Endothelial cell of umbilical vein (primary cell): ENCODE results near the gene TMEM185A. TPM values are rescaled to one million over a fixed set of nuclear protein-coding genes. Genes with fewer than 3 reads are reported as not detected.
A peak's percentile ranks its signal among the peaks of the same experiment; 100 is the strongest.
"Not testable (repeated sequence)": the region's sequence is repeated elsewhere in the genome, so short reads cannot be mapped to it uniquely, and the experiment has no call there.

Source experiments
- BruUV-seq: library from RNA; stranded (reverse); fragments of 400-500 nt; replicated peaks from 2 replicates; lab custom pipeline; 2021; lab: Mats Ljungman, UMichigan
- CTCF ChIA-PET: fragments of 300-600, 350-600 bp; sonication (Branson Sonifier 250); formaldehyde crosslinking; loops from one replicate; lab custom pipeline; 2021; ENCODE audit warnings: antibody characterized with exemption, inconsistent platforms; lab: Charles Lee
- POLR2A ChIA-PET: fragments of 300-600, 350-600 bp; sonication (Branson Sonifier 250); formaldehyde crosslinking; loops from one replicate; lab custom pipeline; 2021; ENCODE audit warnings: antibody characterized with exemption, inconsistent platforms; lab: Charles Lee
- DNase-seq: peaks from one replicate; pipeline ENCODE4 v3.0.0-alpha.2; 2011; ENCODE audit warnings: low read depth, low spot score
- FAIRE-seq: peaks from 2 replicates; lab custom pipeline; 2011; peaks lifted over from hg19 to GRCh38; lab: Jason Lieb, UNC
- H2AFZ ChIP-seq: 2 replicates; pipeline ENCODE4 v1.6.0; 2012; ENCODE audit warnings: low read depth, low read length, control low read depth, inconsistent platforms
- H3K27ac ChIP-seq: 2 replicates; pipeline ENCODE4 v1.5.1; 2011; ENCODE audit warnings: low read depth, mild to moderate bottlenecking, control low read depth, low read length, moderate library complexity; ENCODE audit not compliant: insufficient read depth
- H3K27me3 ChIP-seq, 2 experiments: 2 replicates each; pipeline versions ENCODE4 v1.6.0 to v1.6.1; 2011; ENCODE audit warnings: low read length in 2 of 2, mixed read lengths in 1 of 2; ENCODE audit not compliant: control insufficient read depth in 2 of 2, insufficient read depth in 2 of 2
- H3K36me3 ChIP-seq, 2 experiments: 2 replicates in 1 of 2; 3 replicates in 1 of 2; pipeline ENCODE4 v1.5.1; 2011; ENCODE audit warnings: low read length in 2 of 2, mild to moderate bottlenecking in 1 of 2, moderate library complexity in 1 of 2; ENCODE audit not compliant: control insufficient read depth in 2 of 2, insufficient read depth in 2 of 2; ENCODE audit errors: extremely low read depth in 1 of 2
- H3K4me1 ChIP-seq: 3 replicates; pipeline ENCODE4 v1.5.1; 2011; ENCODE audit warnings: mild to moderate bottlenecking, low read length; ENCODE audit not compliant: control insufficient read depth, insufficient read depth; ENCODE audit errors: extremely low read depth
- H3K4me2 ChIP-seq: 2 replicates; pipeline ENCODE4 v1.6.1; 2011; ENCODE audit warnings: low read length, control low read depth, mixed read lengths; ENCODE audit not compliant: insufficient read depth
- H3K4me3 ChIP-seq, 3 experiments: fragments of 200-600 bp in 1 of 3; sonication (generic), shearing (Covaris generic) in 1 of 3; replicated peaks in 1 of 3; 2 replicates each; pipeline ENCODE4 v1.5.1; 2011 to 2016; ENCODE audit warnings: control low read depth in 3 of 3, low read length in 3 of 3, mild to moderate bottlenecking in 2 of 3, inconsistent platforms in 1 of 3, low read depth in 1 of 3, moderate library complexity in 1 of 3; ENCODE audit not compliant: insufficient read depth in 1 of 3
- H3K79me2 ChIP-seq: 2 replicates; pipeline ENCODE4 v1.6.0; 2012; ENCODE audit warnings: low read length, inconsistent platforms; ENCODE audit not compliant: control insufficient read depth, insufficient read depth
- H3K9ac ChIP-seq: replicated peaks from 2 replicates; pipeline ENCODE3; 2011; ENCODE audit warnings: low read length, control low read depth; ENCODE audit not compliant: insufficient read depth; ENCODE audit errors: extremely low read depth
- H3K9me1 ChIP-seq: replicated peaks from 3 replicates; pipeline ENCODE4 v1.6.0; 2011; ENCODE audit warnings: mild to moderate bottlenecking, low read length; ENCODE audit not compliant: control insufficient read depth, insufficient read depth; ENCODE audit errors: extremely low read depth
- H3K9me3 ChIP-seq: replicated peaks from 2 replicates; pipeline ENCODE4 v1.5.1; 2012; ENCODE audit warnings: low read length, inconsistent platforms; ENCODE audit not compliant: control insufficient read depth, insufficient read depth
- H4K20me1 ChIP-seq: replicated peaks from 2 replicates; pipeline ENCODE3; 2011; ENCODE audit warnings: mild to moderate bottlenecking, low read length; ENCODE audit not compliant: control insufficient read depth, insufficient read depth; ENCODE audit errors: extremely low read depth
- CTCF ChIP-seq, 2 donors: IDR thresholded peaks; 1 replicate in 1 of 2; 2 replicates in 1 of 2; pipeline ENCODE4 v1.5.1; 2011; ENCODE audit warnings: low read length in 2 of 2, mild to moderate bottlenecking in 2 of 2, moderate library complexity in 2 of 2, control low read depth in 1 of 2, inconsistent platforms in 1 of 2, low read depth in 1 of 2; ENCODE audit not compliant: insufficient read depth in 1 of 2; ENCODE audit errors: extremely low read depth in 1 of 2
- EZH2 ChIP-seq: IDR thresholded peaks from 2 replicates; pipeline ENCODE4 v1.6.1; 2012; ENCODE audit warnings: borderline replicate concordance, low read depth, mild to moderate bottlenecking, moderate library complexity, low read length, inconsistent platforms; ENCODE audit not compliant: severe bottlenecking
- FOS ChIP-seq: IDR thresholded peaks from 2 replicates; pipeline ENCODE4 v1.6.1; 2011; ENCODE audit warnings: mild to moderate bottlenecking, low read length, moderate library complexity, borderline replicate concordance; ENCODE audit not compliant: insufficient read depth
- GATA2 ChIP-seq: IDR thresholded peaks from 2 replicates; pipeline ENCODE4 v1.7.0; 2011; ENCODE audit warnings: low read depth, mild to moderate bottlenecking, moderate library complexity, mixed read lengths, low read length; ENCODE audit not compliant: insufficient read length, insufficient read depth
- JUN ChIP-seq: IDR thresholded peaks from 2 replicates; pipeline ENCODE4 v1.6.1; 2011; ENCODE audit warnings: borderline replicate concordance, low read depth; ENCODE audit not compliant: insufficient read length, insufficient read depth
- MAX ChIP-seq: IDR thresholded peaks from 2 replicates; pipeline ENCODE4 v1.6.1; 2011; ENCODE audit not compliant: insufficient read depth, insufficient read length
- MYC ChIP-seq: IDR thresholded peaks from one replicate; pipeline ENCODE4 v1.6.1; 2011; ENCODE audit warnings: mild to moderate bottlenecking, low read depth, low read length
- POLR2A ChIP-seq: IDR thresholded peaks from 2 replicates; pipeline ENCODE4 v1.6.1; 2012; ENCODE audit warnings: low read depth, mild to moderate bottlenecking, control low read depth, low read length
- POLR2AphosphoS5 ChIP-seq: IDR thresholded peaks from 2 replicates; pipeline ENCODE4 v1.6.1; 2012; ENCODE audit warnings: low read depth, mild to moderate bottlenecking, control low read depth, low read length, moderate library complexity; ENCODE audit not compliant: insufficient read depth
- dilution Hi-C: fragments of 300-500 bp; cut with MboI; formaldehyde crosslinking; loops from one replicate; pipeline ENCODE4 v1.15.0; 2019; ENCODE audit warnings: low sequenced_read_pairs; ENCODE audit not compliant: extremely low pct_ligation_motif_present
- intact Hi-C: fragments of 100-400 bp; cut with micrococcal nuclease; formaldehyde crosslinking; loops from one replicate; pipeline ENCODE4 v1.10.0; 2022
- polyA plus RNA-seq, 4 experiments: library from polyadenylated mRNA; depleted of rRNA in 3 of 4; stranded (reverse) in 3 of 4; unstranded in 1 of 4; fragments of >200 nt; gene quantifications; 2 replicates each; pipeline versions ENCODE4 v1.2.1 to v1.2.3, GENCODE V29; 2011 to 2012; ENCODE audit warnings: missing spikeins in 1 of 4
- total RNA-seq: library from RNA; stranded (reverse); gene quantifications from 2 replicates; pipeline ENCODE4 v1.2.3, GENCODE V29; 2021

TMEM185A gene
- total and polyA plus RNA-seq, 2 donors (not counting 3 experiments of a cell fraction or from before 2014, with no cell fraction given) = 16.9 to 29.7 TPM

DNA sequence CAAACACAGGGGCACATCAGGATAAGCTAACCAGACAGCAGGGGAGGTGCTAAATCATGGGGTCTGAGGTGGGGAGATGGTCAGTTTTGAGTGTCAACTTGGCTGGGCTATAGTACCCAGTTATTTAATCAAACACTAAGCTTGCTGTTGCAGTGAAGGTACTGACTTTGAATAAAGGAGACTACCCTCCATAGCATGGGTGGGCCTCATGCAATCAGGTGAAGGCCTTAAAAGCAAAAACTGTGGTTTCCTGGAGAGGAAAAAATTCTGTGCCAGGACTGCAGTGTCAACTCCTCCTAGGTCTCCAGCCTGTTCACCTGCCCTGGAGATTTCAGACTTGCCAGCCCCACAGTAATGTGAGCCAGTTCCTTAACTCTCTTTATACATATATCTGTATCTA, 23.9 kb downstream of the TMEM185A start:
- Histone ChIP-seq H4K20me1 (no peaks in the 10 kb centered on the region), H3K4me1 (no peaks in the 10 kb centered on the region), H3K4me3 (no peak overlapping the region), H3K9me3 (no peaks in the 10 kb centered on the region), H3K27me3 (no peaks in the 10 kb centered on the region), H3K9me1 (no peaks in the 10 kb centered on the region), H3K9ac (no peak overlapping the region), H3K36me3 (peaks cover 0 to 1% of the 10 kb centered on the region in 2 experiments), H3K4me2 (no peak overlapping the region), H3K79me2 (no peaks in the 10 kb centered on the region), H2AFZ (no peak overlapping the region), H3K27ac (no peak overlapping the region)
- FAIRE-seq (no peak), DNase-seq (no peak)
- dilution Hi-C loops (no loop called here), intact Hi-C loops (no loop called here)
- TF ChIP-seq GATA2 = no peak
- no peak for TF ChIP-seq FOS
- no peak for TF ChIP-seq MYC
- no peak for TF ChIP-seq MAX
- no peak for TF ChIP-seq JUN
- TF ChIP-seq CTCF (IDR thresholded peaks at IDR 0.05; ENCODE audit: extremely low read depth in 1 of 2, insufficient read depth in 1 of 2, low read depth in 1 of 2, low read length in 2 of 2) = no peak
- TF ChIP-seq EZH2 = no peak
- no peak for TF ChIP-seq POLR2AphosphoS5
- no peak for TF ChIP-seq POLR2A
- ChIA-PET POLR2A (no interaction called here), CTCF (no interaction called here)
- BruUV-seq = no TSS peak

GRCh38 chrX:149605248-149605885, 26.2 kb downstream of the TMEM185A start:
- H3K4me2 ChIP-seq, H3K4me1 ChIP-seq, H3K79me2 ChIP-seq, intact Hi-C loops, BruUV-seq, H3K4me3 ChIP-seq, H4K20me1 ChIP-seq, CTCF ChIA-PET, DNase-seq, H3K9me1 ChIP-seq, H3K36me3 ChIP-seq, H3K9ac ChIP-seq, dilution Hi-C loops, H3K27me3 ChIP-seq, H3K27ac ChIP-seq, H2AFZ ChIP-seq, H3K9me3 ChIP-seq, POLR2A ChIA-PET: not testable (repeated sequence)
- peak; percentile 18 for FAIRE-seq

DNA sequence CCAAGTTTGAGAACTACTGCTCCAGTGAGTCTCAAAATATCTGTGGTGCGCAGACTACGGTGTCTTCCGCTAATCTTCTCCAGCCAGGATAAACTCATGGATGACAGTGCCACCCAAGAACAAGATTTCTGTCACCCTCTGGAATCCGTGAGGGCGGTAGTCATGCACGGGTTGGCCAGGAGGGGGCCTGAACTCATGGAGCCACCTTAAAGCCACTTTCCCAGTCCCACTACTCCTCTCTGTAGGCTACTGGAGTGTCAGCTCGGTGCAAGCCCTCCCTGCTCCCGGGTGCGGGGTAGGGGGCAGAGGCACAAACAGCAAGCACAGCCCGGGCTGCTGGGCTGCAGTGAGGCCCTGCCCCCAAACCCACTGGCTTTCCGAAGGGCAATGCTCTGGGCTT, 33.0 kb downstream of the TMEM185A start:
- POLR2A ChIA-PET, H3K9me1 ChIP-seq, H3K4me3 ChIP-seq, H4K20me1 ChIP-seq, H3K9me3 ChIP-seq, dilution Hi-C loops, H3K9ac ChIP-seq, H3K4me2 ChIP-seq, H3K4me1 ChIP-seq, H3K36me3 ChIP-seq, CTCF ChIA-PET, intact Hi-C loops, H2AFZ ChIP-seq, BruUV-seq, H3K27ac ChIP-seq, H3K27me3 ChIP-seq, DNase-seq, H3K79me2 ChIP-seq: not testable (repeated sequence)
- peak; percentile 78 for FAIRE-seq
